ENCODE measurements around the gene PDCD11. TPM values are rescaled to one million over a fixed set of nuclear protein-coding genes. Genes with fewer than 3 reads are reported as not detected.

PDCD11 gene, protein sequence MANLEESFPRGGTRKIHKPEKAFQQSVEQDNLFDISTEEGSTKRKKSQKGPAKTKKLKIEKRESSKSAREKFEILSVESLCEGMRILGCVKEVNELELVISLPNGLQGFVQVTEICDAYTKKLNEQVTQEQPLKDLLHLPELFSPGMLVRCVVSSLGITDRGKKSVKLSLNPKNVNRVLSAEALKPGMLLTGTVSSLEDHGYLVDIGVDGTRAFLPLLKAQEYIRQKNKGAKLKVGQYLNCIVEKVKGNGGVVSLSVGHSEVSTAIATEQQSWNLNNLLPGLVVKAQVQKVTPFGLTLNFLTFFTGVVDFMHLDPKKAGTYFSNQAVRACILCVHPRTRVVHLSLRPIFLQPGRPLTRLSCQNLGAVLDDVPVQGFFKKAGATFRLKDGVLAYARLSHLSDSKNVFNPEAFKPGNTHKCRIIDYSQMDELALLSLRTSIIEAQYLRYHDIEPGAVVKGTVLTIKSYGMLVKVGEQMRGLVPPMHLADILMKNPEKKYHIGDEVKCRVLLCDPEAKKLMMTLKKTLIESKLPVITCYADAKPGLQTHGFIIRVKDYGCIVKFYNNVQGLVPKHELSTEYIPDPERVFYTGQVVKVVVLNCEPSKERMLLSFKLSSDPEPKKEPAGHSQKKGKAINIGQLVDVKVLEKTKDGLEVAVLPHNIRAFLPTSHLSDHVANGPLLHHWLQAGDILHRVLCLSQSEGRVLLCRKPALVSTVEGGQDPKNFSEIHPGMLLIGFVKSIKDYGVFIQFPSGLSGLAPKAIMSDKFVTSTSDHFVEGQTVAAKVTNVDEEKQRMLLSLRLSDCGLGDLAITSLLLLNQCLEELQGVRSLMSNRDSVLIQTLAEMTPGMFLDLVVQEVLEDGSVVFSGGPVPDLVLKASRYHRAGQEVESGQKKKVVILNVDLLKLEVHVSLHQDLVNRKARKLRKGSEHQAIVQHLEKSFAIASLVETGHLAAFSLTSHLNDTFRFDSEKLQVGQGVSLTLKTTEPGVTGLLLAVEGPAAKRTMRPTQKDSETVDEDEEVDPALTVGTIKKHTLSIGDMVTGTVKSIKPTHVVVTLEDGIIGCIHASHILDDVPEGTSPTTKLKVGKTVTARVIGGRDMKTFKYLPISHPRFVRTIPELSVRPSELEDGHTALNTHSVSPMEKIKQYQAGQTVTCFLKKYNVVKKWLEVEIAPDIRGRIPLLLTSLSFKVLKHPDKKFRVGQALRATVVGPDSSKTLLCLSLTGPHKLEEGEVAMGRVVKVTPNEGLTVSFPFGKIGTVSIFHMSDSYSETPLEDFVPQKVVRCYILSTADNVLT (N-terminal part only)
- total RNA-seq (2021; ENCODE audit: unreplicated experiment) (106 TPM), Bru-seq, nascent RNA (percentile 94 among the genes with signal in this experiment), BruChase-seq, experiment 1, labeled RNA remaining after a 6-hour chase (percentile 97 among the genes with signal in this experiment), BruChase-seq, experiment 2, labeled RNA remaining after a 2-hour chase (percentile 95 among the genes with signal in this experiment)
- 74.1 and 75.4 TPM in 2 replicates for polyA plus RNA-seq (2012)
- long read RNA-seq, full-length matches to known transcripts = 4 of 229 reads
- long read RNA-seq, partial matches to known transcripts = 194 of 229 reads
- long read RNA-seq, other reads (novel, unspliced or antisense) = 31 of 229 reads

- peaks cover 40 to 58% of the 10 kb centered on the region in 2 experiments for H3K36me3 ChIP-seq (ENCODE audit: control insufficient read depth in 1 of 2, insufficient read depth in 2 of 2, low read length in 2 of 2)
- peaks cover 97% of the 10 kb centered on the region for H3K79me2 ChIP-seq (ENCODE audit: insufficient read depth, low read length)
- no peaks in the 10 kb centered on the region for H3K9me2 ChIP-seq (ENCODE audit: insufficient read depth)
- H3K9ac ChIP-seq (ENCODE audit: low read length) = peak within 1 kb of the TSS; percentile 83
- ChIA-PET RAD21 (ENCODE audit: low non-redundant PET in 1 of 2, low total read pairs in 2 of 2, uncharacterized antibody in 2 of 2, unreplicated experiment in 2 of 2) (no interaction called here), POLR2A (interaction anchor here (1.1 to 1.2 kb wide), 2 partner anchors 28 to 313 kb away, joined by 3 read pairs; no protein-coding TSS in a partner anchor), CTCF (interaction anchor here (0.6 to 1.7 kb wide), 3 partner anchors 55 to 561 kb away, joined by 3 to 4 read pairs (median 3); no protein-coding TSS in a partner anchor)
- peaks cover 13 to 27% of the 10 kb centered on the region in 2 experiments; a peak in 3 of 4 replicates for H3K4me1 ChIP-seq (ENCODE audit: control insufficient read depth in 1 of 2, insufficient read depth in 2 of 2, low read length in 2 of 2)
- no peak within 1 kb of the TSS for H2AFZ ChIP-seq (ENCODE audit: low read depth, low read length, poor library complexity, severe bottlenecking)
- ATAC-seq = peak; percentile 99
- peak; percentile 96 for TF ChIP-seq SP1 (IDR thresholded peaks at IDR 0.05; ENCODE audit: low read depth)
- peak; percentile 100 for TF ChIP-seq MAX (IDR thresholded peaks at IDR 0.05)
- TF ChIP-seq CEBPB (IDR thresholded peaks at IDR 0.05; ENCODE audit: low read depth) = no peak
- peak; percentile 100 for TF ChIP-seq EGR1 (IDR thresholded peaks at IDR 0.05; ENCODE audit: low read depth)
- peak; percentile 72 for TF ChIP-seq ELF1 (IDR thresholded peaks at IDR 0.05; ENCODE audit: borderline replicate concordance, low read depth)
- TF ChIP-seq, protein P1, sequence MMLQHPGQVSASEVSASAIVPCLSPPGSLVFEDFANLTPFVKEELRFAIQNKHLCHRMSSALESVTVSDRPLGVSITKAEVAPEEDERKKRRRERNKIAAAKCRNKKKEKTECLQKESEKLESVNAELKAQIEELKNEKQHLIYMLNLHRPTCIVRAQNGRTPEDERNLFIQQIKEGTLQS (IDR thresholded peaks at IDR 0.05) = no peak
- peak; percentile 72; the same call in 1 of the 2 replicates for TF ChIP-seq ZFX (IDR thresholded peaks at IDR 0.05)
- peak; percentile 78 for TF ChIP-seq YY1 (IDR thresholded peaks at IDR 0.05; ENCODE audit: extremely low read depth, insufficient replicate concordance, low read depth, low read length)
- TF ChIP-seq FOSL1 (IDR thresholded peaks at IDR 0.05; ENCODE audit: low read depth) = no peak
- peak; percentile 99 for TF ChIP-seq POLR2AphosphoS5 (IDR thresholded peaks at IDR 0.05; ENCODE audit: low read depth, low read length)
- TF ChIP-seq, protein P2, sequence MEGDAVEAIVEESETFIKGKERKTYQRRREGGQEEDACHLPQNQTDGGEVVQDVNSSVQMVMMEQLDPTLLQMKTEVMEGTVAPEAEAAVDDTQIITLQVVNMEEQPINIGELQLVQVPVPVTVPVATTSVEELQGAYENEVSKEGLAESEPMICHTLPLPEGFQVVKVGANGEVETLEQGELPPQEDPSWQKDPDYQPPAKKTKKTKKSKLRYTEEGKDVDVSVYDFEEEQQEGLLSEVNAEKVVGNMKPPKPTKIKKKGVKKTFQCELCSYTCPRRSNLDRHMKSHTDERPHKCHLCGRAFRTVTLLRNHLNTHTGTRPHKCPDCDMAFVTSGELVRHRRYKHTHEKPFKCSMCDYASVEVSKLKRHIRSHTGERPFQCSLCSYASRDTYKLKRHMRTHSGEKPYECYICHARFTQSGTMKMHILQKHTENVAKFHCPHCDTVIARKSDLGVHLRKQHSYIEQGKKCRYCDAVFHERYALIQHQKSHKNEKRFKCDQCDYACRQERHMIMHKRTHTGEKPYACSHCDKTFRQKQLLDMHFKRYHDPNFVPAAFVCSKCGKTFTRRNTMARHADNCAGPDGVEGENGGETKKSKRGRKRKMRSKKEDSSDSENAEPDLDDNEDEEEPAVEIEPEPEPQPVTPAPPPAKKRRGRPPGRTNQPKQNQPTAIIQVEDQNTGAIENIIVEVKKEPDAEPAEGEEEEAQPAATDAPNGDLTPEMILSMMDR (IDR thresholded peaks at IDR 0.05 in 2 of 3, conservative IDR thresholded peaks at IDR 0.05 in 1 of 3; ENCODE audit: borderline replicate concordance in 1 of 3, insufficient read depth in 1 of 3, low read depth in 2 of 3, low read length in 2 of 3) = peak in 2 of 3 experiments; percentile 33 to 35; a peak in 3 of 6 replicates
- no peak for TF ChIP-seq SRF (IDR thresholded peaks at IDR 0.05; ENCODE audit: low read depth)
- TF ChIP-seq, protein P3, sequence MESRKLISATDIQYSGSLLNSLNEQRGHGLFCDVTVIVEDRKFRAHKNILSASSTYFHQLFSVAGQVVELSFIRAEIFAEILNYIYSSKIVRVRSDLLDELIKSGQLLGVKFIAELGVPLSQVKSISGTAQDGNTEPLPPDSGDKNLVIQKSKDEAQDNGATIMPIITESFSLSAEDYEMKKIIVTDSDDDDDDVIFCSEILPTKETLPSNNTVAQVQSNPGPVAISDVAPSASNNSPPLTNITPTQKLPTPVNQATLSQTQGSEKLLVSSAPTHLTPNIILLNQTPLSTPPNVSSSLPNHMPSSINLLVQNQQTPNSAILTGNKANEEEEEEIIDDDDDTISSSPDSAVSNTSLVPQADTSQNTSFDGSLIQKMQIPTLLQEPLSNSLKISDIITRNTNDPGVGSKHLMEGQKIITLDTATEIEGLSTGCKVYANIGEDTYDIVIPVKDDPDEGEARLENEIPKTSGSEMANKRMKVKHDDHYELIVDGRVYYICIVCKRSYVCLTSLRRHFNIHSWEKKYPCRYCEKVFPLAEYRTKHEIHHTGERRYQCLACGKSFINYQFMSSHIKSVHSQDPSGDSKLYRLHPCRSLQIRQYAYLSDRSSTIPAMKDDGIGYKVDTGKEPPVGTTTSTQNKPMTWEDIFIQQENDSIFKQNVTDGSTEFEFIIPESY (IDR thresholded peaks at IDR 0.05; ENCODE audit: extremely low read depth, insufficient replicate concordance, low read length) = peak; percentile 67
- peak; percentile 99 for TF ChIP-seq SIN3A (IDR thresholded peaks at IDR 0.05; ENCODE audit: low read depth)
- peak; percentile 95 for TF ChIP-seq POLR2A (IDR thresholded peaks at IDR 0.05; ENCODE audit: borderline replicate concordance, extremely low read depth, insufficient read depth, insufficient read length)
- BruUV-seq (replicated peaks) = TSS peak; percentile 79
- no peaks in the 10 kb centered on the region for H3K27me3 ChIP-seq (ENCODE audit: insufficient read depth, low read length)
- peak within 1 kb of the TSS; percentile 83 to 95 for H3K4me3 ChIP-seq (replicated peaks in 1 of 2; ENCODE audit: low read depth in 1 of 2, low read length in 2 of 2)
- intact Hi-C loops (cut with micrococcal nuclease) = loop anchor here (1.0 to 2.0 kb wide), 3 partner anchors 28 to 478 kb away; partner anchors contain the start of gene CNNM2
- no peaks in the 10 kb centered on the region for H3K9me3 ChIP-seq (ENCODE audit: control insufficient read depth in 1 of 2, insufficient read depth in 1 of 2, low read depth in 1 of 2, low read length in 2 of 2)
- H3K27ac ChIP-seq (ENCODE audit: low read depth, low read length) = peak within 1 kb of the TSS; percentile 71
- peak; percentile 98 for DNase-seq (ENCODE audit: low read depth, low spot score)
- H4K20me1 ChIP-seq (ENCODE audit: insufficient read depth) = peaks cover 11% of the 10 kb centered on the region; the same call in 1 of the 2 replicates
- peak within 1 kb of the TSS; percentile 82 for H3K4me2 ChIP-seq (ENCODE audit: low read length)
These were observed at the start of gene PDCD11, which contains the start of gene ATP5MK for GRCh38 chr10:103396067-103396788. PDCD11 (plus strand) TSS chr10:103396626; CDS start chr10:103398427, 1,801 bp downstream. ATP5MK (minus strand) TSS chr10:103396475; CDS start chr10:103392457, 4,018 bp downstream.
